Stimulated activated CD4-positive, alpha-beta T cell treated with anti-CD3 and anti-CD28 coated beads, Interleukin-2, amount 100 ng/mL, for 48 hours (primary cell): ENCODE data around the gene MT2A.

Experiments used
- DNase-seq, 2 donors: peaks; one replicate each; pipeline ENCODE4 v3.0.0-alpha.2; 2020

MT2A gene

DNA sequence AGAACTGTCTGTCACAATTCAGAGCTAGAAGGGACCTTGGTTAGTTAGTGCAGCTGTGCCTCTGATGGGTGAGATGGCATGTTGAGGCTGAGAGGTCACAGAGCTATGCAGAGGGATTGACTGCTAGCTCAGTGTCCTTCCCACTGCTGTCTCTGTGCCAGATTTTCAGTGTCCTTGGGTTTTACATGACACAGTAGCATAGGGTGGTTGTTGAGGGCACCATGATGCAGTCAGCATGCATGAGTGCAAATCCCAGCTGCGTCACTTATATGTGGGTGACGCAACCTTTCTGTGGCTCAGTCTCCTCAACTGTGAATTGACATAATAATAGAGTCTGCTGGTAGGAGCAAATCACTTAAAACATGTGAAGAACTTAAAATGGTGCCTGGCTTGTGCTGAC lies 32.8 kb downstream of the MT2A start:
- DNase-seq, result no peak

GRCh38 chr16:56643080-56643778 lies 34.8 kb downstream of the MT2A start:
- DNase-seq, result peak; percentile 70 to 74

DNA sequence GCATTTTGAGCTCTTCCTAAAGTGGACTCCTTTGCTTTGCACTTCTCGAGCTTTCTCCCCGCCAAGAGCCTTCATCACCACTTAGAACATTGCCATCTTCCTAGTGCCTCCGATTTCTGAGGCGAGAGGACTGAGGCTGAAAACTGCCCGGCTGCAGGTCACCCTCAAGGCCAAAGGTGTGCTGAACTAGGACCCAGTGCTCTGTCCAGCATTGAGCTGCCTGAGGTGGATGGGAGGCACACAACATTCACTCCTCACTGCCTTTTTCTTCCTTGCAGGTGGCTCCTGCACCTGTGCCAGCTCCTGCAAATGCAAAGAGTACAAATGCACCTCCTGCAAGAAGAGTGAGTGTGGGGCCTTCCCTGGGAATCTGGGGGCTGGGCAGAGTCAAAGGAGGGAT lies 35.4 kb downstream of the MT2A start:
- DNase-seq, result no peak

- DNase-seq, result no peak
Observed at GRCh38 chr16:56645311-56645710, 36.9 kb downstream of the MT2A start.

DNA sequence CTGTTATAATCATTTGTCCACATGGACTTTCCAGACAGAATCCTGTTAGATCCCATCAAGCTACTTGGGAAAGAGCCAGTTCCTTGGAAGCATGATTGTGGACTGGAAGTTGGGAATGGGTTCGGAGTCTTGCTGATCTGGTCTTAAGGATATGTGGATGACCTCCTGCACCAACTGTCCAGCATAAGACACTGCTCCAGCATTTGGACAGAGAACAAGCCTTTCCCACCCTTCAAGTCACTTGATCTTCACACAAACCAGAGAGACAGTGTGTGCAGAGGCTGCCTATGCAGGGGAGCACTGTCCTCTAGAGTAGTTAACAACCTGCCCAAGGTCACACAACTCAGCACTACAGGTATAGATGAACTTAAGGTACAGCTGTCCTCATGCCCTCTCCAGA lies 37.5 kb downstream of the MT2A start:
- DNase-seq, result no peak

- no peak for DNase-seq
Observed at GRCh38 chr16:56647641-56648431, 39.5 kb downstream of the MT2A start.

- DNase-seq, result no peak
Observed at GRCh38 chr16:56649271-56649670, 40.9 kb downstream of the MT2A start.

DNA sequence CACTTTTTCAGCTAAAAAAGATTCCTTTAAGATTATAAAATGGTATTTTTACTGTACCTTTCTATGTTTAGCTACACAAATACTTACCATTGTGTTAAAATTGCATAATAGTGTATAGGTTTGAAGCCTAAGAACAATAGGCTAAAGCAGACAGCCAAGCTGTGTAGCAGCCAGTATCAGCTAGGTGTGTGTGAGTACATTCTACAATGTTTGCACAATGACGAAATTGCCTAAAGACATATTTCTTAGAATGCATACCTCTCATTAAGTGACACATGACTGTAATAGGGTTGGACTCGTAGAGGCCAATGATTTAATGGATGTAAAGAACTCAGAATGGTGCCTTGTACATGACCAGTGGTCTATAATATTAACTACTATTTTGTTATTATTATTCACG lies 41.4 kb downstream of the MT2A start:
- DNase-seq, result no peak

DNA sequence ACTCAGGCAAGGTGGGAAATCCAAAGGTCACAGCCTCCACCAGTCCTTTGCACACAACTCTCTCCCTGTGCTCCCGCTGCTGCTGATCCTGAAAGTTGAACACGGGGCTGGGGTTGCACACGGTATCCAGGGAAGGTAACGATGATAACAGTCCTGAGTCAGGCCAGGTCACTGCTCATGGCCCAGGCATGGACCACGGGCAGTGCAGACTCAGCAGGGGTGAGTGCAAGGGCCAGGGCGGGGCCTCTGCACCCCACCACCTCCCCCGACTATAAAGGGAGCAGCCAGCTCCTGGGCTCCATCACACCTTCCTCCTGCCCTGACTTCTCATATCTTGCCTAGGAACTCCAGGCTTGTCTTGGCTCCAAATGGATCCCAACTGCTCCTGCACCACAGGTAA lies 43.2 kb downstream of the MT2A start, which contains the start of gene MT1B:
TSS of gene MT1B (plus strand) at position 301 of the 400 bp plus-strand sequence. CDS start at position 369, 68 bp downstream.
- no peak for DNase-seq

- no peak for DNase-seq
Observed at GRCh38 chr16:56652600-56652999, 44.2 kb downstream of the MT2A start.

GRCh38 chr16:56653218-56653617 lies 44.8 kb downstream of the MT2A start:
- DNase-seq, result no peak

DNA sequence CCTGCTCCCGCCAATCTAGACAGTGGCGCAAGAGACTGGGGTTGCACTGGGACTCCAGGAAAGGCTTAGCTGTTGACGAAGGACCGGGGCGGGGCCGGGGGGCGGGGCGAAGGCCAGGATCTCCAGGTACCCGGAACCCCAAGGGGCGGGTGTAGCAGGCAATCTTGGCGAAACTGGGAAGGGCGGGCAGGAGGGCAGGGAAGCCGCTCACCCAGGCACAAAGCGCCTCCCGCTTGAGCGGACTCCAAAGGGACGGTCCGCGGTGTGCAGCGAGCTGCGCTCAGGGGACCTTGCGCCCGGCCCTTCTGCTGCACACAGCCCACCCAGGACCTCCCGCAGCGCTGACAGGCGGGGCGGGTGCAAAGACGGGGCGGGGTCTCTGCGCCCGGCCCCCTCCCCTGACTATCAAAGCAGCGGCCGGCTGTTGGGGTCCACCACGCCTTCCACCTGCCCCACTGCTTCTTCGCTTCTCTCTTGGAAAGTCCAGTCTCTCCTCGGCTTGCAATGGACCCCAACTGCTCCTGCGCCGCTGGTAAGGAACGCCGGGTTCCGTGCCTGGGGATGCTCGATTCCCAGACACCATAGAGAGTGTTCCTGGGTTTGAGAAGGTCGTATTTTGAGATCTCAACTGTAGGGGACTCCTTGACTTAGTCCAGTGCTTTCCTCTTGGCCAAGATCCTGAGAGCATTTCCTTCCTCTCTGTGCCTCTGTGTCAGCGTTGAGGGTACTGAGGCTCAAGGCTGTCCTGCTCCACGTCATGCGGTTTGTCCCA lies 49.4 kb downstream of the MT2A start, which contains the start of gene MT1F:
TSS of gene MT1F (plus strand) at position 405 of the 772 bp plus-strand sequence. CDS start at position 505, 100 bp downstream.
- peak; percentile 56 to 60 for DNase-seq

GRCh38 chr16:56658327-56658875 lies 50.0 kb downstream of the MT2A start:
- no peak for DNase-seq
